HG03159 (cell line): ENCODE measurements around the gene LAMB4.
"Not testable (repeated sequence)": the region's sequence is repeated elsewhere in the genome, so short reads cannot be mapped to it uniquely, and the experiment has no call there.

Experiments
- ATAC-seq: cut with Tn5 transposase; IDR thresholded peaks from one replicate; pipeline ENCODE4 v1.9.1; 2021; ENCODE audit warnings: mild to moderate bottlenecking, moderate library complexity; ENCODE audit not compliant: unreplicated experiment

LAMB4 gene

DNA sequence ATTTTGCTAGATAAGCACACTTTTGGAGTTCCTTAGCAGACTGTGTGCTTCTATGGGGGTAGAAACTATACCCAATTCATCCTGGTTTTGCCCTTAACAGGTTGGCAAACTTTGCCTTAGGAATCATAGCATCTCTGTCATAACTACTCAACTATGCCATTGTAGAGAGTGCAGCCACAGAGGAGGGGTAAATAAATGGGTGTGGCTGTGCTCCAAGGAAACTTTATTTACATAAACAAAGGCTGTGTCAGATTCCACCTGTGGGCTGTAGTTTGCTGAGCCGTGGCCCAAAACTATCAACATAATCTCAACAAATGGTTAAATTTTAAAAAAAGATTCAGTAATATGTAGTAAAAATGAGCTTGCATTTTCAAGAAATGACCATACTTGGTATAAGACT lies 75.6 kb downstream of the LAMB4 start:
- no peak for ATAC-seq

DNA sequence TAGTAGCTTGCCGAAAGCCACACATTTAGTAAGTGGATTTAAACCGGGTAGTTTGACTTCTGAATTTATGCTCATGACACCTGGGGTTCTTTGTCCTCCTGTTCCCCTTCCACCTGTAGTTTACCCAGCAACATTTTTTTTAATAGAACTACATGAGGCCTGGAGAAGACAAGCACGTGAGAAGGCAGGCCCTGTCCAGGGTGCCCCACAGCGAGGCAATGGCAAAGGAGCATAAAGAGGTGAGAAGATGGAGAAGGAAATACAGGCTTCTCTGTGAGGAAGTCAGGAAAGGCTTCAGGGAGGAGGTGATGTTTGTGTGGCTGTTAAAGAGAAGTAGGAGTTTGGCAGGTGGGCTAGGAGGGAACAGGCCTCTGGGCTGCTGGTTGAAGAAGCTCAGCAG lies 76.9 kb downstream of the LAMB4 start:
- no peak for ATAC-seq

DNA sequence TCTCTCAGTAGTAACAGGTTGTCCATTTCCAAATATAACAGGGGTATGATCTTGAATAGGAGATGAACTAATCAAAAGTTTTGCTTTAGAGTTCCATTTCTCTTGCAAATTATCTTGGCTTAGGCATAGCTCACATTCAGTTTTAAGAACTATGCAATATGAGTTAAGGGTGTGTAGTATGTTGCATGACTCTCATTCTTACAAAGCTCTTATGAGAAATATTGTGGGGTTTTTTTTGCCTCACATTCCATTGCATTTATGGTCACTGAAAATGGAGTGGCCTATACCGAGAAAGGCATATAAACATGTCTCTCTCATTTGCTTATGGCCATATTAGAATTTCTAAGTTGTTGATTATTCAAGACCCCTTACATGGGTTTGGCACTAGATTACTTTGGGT lies 78.7 kb downstream of the LAMB4 start:
- ATAC-seq, result no peak

DNA sequence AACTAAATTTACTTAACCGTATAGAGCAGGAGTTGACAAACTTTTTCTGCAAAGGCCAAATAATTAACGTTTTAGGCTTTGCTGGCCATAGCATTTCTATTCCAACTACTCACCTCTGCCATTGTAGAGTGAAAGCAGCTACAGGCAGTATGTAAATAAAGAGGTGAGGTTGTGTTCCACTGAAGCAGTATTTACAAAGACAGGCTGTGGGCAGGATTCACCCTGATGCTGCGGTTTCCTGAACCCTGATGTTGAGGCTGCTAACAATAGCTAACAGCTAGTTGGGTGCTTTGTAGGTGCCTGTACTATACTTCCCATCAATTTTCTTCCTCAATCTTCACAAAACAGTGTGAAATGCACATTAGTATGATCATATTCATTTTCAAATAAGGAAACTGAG lies 80.2 kb downstream of the LAMB4 start:
- peak; percentile 66 for ATAC-seq

DNA sequence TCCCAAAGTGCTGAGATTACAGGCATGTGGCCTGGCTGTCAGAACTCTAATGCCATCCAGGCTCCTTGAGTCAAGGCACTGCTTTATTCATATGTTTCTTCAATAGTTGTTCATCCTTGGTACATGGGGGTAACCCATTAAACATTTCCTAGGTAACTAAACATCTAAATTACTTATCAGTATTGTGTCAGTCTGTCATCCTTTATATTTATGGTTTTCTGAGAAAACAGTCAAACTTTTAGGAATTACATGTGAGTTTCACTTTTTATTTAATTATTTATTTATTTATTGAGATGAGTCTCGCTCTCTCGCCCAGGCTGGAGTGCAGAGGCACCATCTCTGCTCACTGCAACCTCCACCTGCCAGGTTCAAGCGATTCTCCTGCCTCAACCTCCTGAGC lies 81.7 kb downstream of the LAMB4 start:
- no peak for ATAC-seq

DNA sequence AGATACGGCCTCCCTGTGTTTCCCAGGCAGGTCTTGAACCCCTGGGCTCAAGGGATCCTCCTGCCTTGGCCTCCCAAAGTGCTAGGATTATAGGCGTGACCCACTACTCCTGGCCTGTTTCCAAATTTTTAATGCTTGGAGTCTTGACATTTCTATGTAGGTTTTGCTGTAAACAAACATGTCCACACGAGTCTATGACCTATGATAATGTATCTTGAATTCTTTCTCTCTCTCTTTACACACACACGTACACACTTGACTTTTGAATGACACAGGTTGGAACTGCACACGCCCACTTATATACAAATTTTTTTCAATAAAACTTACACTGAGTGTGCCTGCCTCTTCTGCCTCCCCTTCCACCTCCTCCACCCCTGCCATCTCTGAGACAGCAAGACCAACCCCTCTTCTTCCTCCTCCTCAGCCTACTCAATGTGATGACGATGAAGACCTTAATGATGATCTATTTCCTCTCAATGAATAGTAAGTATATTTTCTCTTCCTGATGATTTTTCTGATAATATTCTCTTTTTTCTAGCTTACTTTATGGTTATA lies 83.1 kb downstream of the LAMB4 start:
- no peak for ATAC-seq

DNA sequence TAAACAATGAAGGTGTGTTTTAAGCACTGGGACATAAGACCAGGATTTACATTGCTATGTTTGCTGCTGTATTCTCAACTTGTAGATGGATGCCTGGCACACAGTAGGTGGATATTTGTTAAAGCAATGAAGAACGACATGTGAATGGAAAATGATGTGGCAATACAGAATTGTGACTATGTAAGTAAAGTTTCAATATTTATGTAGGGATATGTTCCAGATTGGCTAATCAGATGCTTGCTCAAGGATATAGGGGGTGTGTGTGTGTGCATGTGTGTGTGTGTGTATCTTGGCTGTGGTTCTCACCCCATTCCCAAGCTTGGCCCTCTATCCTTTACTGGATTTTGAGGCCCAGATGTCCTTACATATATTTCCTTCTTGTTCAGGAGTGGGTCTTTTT lies 84.5 kb downstream of the LAMB4 start:
- ATAC-seq, result no peak

DNA sequence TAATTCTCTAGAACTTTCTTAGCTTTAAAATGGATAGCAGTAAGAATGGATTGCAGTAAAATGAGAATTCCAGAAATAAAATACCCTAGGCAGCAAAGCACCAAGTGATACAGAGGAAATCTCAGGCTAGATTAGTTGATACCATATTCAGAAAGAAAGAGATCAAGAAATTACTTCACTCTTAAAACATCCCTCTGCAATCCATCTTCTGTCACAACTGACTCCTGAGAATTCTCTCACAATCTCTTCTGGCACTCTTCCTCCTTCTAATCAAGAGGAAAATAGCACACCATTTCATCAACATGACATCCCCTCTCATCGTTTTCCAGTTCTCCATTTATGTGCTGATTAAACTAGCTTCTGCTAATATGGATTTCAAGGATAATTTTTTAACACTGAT lies 85.0 kb downstream of the LAMB4 start:
- no peak for ATAC-seq

DNA sequence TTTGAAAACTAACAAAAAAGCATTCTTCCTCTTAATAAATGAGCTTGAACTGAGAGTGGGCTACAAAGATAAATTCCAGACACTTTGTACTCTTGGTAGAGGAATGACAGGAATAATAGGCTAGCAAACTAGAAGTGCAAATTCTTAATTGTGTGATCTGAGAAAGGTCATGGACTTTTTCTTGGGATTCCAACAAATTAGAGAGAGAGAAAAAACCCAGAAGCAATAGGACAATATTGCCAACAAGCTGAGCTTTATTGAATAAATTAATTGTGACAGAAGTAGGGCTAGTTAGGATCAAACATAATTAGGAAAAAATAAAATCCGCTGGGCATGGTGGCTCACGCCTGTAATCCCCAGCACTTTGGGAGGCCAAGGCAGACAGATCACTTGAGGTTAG lies 85.8 kb downstream of the LAMB4 start:
- ATAC-seq, result no peak

DNA sequence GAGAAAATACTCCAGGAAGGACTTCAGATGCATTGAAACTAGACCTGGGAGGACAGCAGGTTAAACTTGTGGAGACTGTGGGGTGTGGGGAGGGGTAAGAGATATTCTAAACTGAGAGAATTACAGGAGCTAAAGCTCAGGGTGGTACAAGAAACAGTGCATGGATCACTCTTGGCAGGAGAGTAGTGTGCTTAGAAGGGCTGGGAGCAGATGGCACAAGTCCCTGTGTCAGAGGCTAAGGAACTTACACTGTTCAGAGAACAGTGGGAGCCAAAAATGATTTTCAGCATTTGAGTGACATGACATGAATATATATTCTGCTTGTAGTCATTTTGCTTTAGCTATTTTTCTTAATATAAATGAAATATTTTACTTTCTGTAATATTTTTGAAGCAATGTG lies 91.2 kb downstream of the LAMB4 start:
- ATAC-seq, result no peak

DNA sequence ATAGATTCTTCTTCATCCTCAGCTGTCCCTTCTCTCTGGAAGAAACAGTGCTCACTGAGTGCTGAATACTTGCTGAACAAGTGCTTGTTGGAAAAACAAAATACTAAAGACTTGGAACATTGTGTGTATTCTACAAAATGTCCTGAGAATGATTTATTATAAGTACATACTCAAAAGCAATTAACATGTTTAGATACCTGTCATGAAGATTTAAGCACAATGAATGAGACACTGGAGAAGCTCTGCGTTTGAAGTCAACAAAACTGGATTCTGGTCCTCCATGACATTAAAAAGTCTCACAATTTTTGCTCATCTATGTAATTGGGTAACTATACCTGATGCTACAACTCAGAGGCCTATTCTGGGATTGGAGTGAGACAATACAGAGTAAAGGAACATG lies 92.4 kb downstream of the LAMB4 start:
- ATAC-seq, result no peak

DNA sequence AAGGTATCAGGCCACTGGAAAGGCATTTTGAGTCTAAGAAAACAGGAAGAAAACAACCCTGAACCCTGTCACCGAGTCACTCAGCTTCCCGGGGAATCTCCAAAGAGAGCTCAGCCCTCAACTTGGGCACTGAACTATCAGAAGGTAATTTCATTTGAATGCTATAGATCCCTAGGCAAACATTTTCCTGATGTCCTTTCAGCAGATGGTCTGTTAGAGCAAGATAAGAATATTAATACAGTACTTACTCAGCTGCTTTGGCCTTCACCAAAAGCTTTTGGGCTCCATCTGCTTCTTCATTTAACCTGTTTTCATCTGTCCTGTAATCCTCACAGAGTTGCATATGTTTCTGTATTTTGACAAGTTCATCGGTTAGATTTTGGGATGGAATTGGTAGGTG lies 93.0 kb downstream of the LAMB4 start:
- no peak for ATAC-seq

DNA sequence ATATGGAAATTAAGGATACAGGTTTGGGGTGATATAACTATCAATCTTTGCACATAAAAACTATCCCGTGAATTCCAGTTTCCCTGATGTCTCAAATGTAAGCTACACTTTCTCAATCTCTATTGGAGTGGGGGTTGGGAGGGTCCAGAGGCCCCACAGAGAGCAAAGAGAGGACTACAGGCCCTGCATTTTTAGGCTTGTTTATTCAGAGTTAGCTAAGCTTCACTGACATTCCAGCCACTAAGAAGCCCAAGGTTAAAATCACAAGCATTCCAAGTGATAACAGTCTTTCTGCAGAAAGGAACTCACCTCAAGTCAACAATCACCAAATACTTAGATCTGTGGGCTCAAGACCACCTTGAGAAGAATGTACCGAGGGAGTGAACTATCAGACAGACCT lies 95.6 kb downstream of the LAMB4 start:
- no peak for ATAC-seq

DNA sequence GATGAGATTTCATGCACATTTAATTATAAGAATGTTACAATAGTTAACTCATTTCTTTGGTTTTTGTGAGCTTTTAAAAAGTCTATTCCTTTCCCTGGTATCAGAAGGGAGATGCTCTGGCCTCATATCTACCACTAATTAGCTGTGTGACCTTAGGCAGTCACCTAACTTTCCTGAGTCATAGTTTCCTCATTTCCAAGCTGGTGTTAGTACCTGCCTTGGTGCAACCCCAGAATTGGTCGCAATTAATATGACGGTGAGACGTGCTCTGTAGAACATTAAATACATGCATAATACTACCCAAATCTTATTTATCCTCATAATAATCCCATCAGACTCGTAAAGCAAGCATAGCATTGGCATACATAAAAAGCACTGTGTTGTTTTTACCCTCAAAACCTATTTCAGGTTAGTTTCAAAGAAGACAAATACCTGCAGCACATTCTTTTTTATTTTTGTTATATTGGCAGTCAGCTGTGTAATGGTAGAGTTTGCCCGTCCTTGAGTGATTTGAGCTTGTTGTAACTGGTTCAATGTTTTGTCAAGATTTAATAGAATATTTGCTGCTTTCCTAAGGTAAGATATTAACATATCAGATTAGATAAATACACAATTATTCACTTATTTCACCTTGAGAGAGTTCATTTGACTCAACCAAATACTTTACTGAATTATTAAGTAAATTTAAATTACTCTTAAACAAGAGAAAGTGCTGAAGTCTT lies 96.2 kb downstream of the LAMB4 start:
- no peak for ATAC-seq

DNA sequence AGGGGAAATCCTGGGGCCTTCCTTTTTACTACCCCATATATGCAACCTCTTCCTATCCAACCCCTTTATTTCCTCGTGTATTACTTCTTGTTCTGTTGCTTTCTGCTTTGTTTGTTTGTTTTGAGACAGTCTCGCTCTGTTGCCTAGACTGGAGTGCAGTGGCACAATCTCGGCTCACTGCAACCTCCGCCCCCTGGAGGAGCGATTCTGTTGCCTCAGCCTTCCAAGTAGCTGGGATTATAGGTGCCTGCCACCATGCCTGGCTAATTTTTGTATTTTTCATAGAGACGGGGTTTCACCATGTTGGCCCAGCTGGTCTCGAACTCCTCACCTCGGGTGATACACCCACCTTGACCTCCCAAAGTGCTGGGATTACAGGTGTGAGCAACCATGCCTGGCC lies 96.9 kb downstream of the LAMB4 start:
- not testable (repeated sequence) for ATAC-seq

DNA sequence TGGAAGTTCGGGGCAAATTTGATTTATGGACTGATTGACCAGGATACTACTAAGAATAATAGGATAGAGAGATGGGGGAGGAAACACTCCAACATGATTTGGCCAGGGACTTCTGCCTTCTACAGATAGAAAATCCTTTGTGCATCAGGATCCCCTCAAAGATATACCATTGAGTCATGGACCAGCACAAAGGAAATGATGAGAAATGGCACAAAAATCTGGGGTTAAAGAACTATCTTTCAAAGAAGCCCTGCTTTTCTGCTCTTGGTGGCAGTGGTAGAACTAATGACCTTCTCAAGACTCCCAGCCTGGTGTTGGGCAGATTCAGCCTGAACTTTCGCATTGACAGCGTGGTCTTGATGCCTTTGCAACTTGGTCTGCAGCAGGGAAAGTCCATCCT lies 99.6 kb downstream of the LAMB4 start:
- no peak for ATAC-seq

DNA sequence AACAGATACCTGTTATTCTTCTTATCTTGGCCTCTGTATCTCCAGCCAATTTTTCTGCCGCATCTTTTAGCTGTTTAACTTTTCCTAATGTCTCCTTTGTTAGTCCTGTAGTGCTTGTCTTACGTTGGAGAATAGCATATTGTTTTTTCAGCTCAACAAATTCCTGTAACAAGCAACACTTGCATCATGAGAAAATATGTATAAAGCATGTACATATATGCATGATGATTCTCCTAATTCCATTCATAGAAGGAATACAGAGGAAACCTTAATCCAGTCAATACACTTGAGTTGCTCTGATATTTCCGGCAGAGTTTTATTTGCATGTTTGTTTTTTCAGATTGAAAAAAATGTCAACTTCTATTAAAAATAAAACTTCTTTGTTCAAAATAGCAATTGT lies 101.1 kb downstream of the LAMB4 start:
- ATAC-seq, result no peak

DNA sequence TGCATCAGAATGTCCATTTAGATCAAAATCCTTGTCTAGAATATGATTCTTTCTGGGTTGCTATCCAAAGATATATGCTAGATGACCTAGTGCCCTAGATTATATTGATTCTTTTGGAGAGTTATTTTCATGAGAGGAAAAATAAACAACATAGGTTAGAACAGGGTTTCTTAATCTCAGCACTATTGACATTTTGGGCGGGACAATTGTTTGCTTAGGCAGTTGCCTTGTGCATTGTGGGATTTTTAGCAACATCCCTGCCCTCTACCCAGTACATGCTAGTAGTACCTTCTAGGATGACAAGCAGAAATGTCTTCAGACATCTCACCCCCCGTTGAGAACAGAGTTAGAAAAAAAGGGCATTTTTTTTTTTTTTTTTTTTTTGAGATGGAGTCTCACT lies 102.0 kb downstream of the LAMB4 start:
- no peak for ATAC-seq

DNA sequence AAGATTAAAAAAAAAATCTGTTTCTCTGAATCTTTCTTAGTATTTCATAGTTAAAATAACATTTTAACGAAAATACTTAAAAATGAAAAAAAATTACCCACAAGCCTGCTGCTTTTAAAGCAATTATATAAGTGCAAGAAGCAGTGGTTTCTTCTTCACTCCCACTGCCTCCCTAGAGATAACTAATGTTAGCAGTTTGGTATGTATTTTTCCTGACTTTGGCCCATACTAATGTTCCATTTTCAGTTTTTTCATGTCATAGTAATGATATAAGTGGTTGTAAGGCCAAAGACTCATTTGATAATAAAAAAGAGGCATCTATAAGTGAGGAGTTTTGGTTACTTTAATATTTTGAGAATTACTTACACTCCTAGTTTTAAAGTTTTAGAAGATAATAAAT lies 102.9 kb downstream of the LAMB4 start:
- ATAC-seq, result no peak

DNA sequence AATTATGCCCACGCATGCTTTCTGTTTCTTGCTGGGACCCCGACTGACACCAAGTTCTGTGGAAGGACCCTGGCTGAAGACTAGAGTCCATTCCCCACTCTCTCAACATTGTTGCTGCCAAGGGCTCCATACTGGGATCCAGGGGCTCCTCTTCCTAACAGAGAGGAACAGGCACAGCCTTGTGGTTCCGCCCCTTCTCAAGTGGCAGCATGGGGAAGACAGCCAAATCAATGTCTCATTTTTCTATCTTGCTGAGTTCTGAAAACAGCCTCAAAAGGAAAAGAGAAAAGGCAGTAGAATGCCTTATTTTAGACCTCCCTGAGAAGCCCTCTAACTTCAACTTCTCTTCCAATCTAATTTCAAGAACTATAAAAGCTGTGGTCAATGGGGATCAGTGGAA lies 103.5 kb downstream of the LAMB4 start:
- ATAC-seq, result no peak

DNA sequence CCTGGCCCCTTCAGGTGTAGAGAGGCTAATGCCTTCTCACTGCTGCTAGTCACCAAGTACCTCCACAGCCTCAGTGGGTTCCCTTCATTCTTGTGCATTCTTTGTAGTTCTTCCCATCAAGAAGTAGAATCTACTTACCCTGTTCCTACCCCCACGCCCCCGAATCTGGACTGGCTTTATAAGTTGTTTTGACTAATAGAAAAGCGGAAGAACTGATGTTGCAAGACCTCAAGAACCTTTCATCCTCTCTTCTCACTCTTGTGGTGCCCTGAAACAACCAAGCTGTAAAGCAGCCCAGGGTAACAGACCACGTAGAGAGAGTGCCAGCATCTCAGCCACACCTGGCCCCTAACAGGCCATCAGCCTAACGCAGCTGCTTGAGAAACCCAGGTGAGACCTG lies 104.0 kb downstream of the LAMB4 start:
- no peak for ATAC-seq

DNA sequence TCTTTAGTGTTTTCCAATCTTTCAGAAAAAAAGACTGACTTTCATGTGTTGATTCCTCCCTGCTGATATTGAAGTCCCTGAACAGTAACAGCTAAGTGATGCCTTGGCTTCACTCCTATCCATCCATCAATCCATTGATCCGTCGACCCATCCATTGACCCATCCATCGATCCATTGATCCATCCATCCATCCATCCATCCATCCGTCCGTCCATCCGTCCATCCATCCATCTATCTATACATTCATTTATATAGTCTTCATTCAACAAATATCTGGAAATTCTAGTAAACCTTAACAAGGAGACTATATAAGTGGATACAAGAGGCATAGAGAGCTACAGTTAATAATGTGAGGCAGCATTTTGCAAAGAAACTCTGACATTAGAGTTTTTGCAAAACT lies 105.6 kb downstream of the LAMB4 start:
- ATAC-seq, result no peak

DNA sequence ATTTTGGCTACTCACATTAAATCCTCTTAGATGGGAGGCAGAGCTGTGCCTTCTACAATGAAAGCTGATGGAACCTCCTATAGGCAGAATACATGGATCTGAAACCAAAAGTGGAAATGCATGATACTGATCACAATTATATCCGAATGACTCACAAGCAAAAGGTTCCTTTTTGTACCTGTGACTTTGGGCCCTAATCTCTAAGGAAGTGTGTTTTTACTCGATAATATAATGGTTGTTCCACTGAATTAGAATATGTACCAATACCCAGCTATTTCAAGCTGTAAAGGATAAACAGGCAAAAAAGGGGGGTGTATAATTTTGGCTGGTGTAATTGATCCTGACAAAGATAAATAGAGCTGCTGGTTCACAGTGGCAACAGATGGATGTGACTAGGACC lies 109.6 kb downstream of the LAMB4 start:
- ATAC-seq, result no peak
